ENCODE results near the gene UBC. TPM values are rescaled to one million over a fixed set of nuclear protein-coding genes. Genes with fewer than 3 reads are reported as not detected.
A peak's percentile ranks its signal among the peaks of the same experiment; 100 is the strongest.

The UBC gene
- total and polyA plus RNA-seq, 9 of the 15 experiments (the other 6 are each of a cell fraction or from before 2014, with no cell fraction given) = 533 to 1,153 (median 813) TPM

- TF ChIP-seq ZNF639 (CRISPR knock-in tag; conservative IDR thresholded peaks at IDR 0.05 in 1 of 2, IDR thresholded peaks at IDR 0.05 in 1 of 2) (peak in 1 of 2 experiments; percentile 69; a peak in 2 of 4 replicates), NRF1 (conservative IDR thresholded peaks at IDR 0.05 in 1 of 2, IDR thresholded peaks at IDR 0.05 in 1 of 2) (peak in 1 of 2 experiments; percentile 50; a peak in 3 of 4 replicates), MGA (IDR thresholded peaks at IDR 0.05) (peak; percentile 100), ARID3A (IDR thresholded peaks at IDR 0.05; ENCODE audit: borderline replicate concordance, low read depth, low read length) (peak; percentile 15; the same call in 1 of the 2 replicates), MAFK (IDR thresholded peaks at IDR 0.05; ENCODE audit: low read length) (peak; percentile 71), MAZ (CRISPR knock-in tag; conservative IDR thresholded peaks at IDR 0.05 in 1 of 2, IDR thresholded peaks at IDR 0.05 in 1 of 2) (peak; percentile 82 to 90), MLLT1 (IDR thresholded peaks at IDR 0.05) (no peak; a peak in 1 of 4 replicates), MEIS2 (IDR thresholded peaks at IDR 0.05; ENCODE audit: partially characterized antibody) (peak; percentile 36)
Observed at GRCh38 chr12:124904306-124905098, 9.9 kb downstream of the UBC start (continued).

Measured in K562 (cell line).